NCI-H82 (cell line): ENCODE results near the gene VPS11.

Source experiments
- DNase-seq: peaks from one replicate; lab custom pipeline; 2025; lab: John Stamatoyannopoulos, UW

VPS11 gene

GRCh38 chr11:119081682-119082260 lies 14.2 kb downstream of the VPS11 start:
- DNase-seq = no peak

- DNase-seq = peak; percentile 95
Measured at GRCh38 chr11:119084663-119085436, 17.2 kb downstream of the VPS11 start, which contains the start of gene HMBS. Gene HMBS, plus strand, starts transcription at chr11:119084881. Its CDS starts 153 bp downstream, at chr11:119085034.

GRCh38 chr11:119085437-119085847 lies 17.8 kb downstream of the VPS11 start:
- DNase-seq = no peak

- DNase-seq = no peak
Measured at GRCh38 chr11:119087123-119087522, 19.5 kb downstream of the VPS11 start.

GRCh38 chr11:119087747-119088241 lies 20.2 kb downstream of the VPS11 start:
- DNase-seq = no peak

GRCh38 chr11:119088406-119088805 lies 20.8 kb downstream of the VPS11 start:
- no peak for DNase-seq

GRCh38 chr11:119089319-119089718 lies 21.7 kb downstream of the VPS11 start:
- peak; percentile 63 for DNase-seq

- DNase-seq = peak; percentile 39
Measured at GRCh38 chr11:119091178-119091577, 23.6 kb downstream of the VPS11 start.

- peak; percentile 50 for DNase-seq
Measured at GRCh38 chr11:119091966-119092879, 24.6 kb downstream of the VPS11 start.

GRCh38 chr11:119092880-119093842 lies 25.5 kb downstream of the VPS11 start:
- peak; percentile 34 for DNase-seq

- DNase-seq = peak; percentile 59
Measured at GRCh38 chr11:119093942-119094815, 26.6 kb downstream of the VPS11 start.

GRCh38 chr11:119094816-119095065 lies 27.1 kb downstream of the VPS11 start:
- peak; percentile 69 for DNase-seq

- peak; percentile 99 for DNase-seq
Measured at GRCh38 chr11:119095066-119095880, 27.7 kb downstream of the VPS11 start.

- DNase-seq = no peak
Measured at GRCh38 chr11:119099711-119100110, 32.1 kb downstream of the VPS11 start.

- peak; percentile 56 for DNase-seq
Measured at GRCh38 chr11:119100246-119100970, 32.8 kb downstream of the VPS11 start.

- peak; percentile 49 for DNase-seq
Measured at GRCh38 chr11:119100994-119101758, 33.6 kb downstream of the VPS11 start.

GRCh38 chr11:119101759-119102423 lies 34.3 kb downstream of the VPS11 start, which contains the start of gene DPAGT1:
Gene DPAGT1, minus strand, starts transcription at chr11:119101853. Its CDS starts 198 bp downstream, at chr11:119101655.
- peak; percentile 97 for DNase-seq
